ES-I3 (cell line): ENCODE data around the gene SSBP4.
A peak's percentile ranks its signal among the peaks of the same experiment; 100 is the strongest.

Source experiments
- H3K36me3 ChIP-seq: 2 replicates; pipeline ENCODE4 v1.6.1; 2013; ENCODE audit warnings: mild to moderate bottlenecking, low read length, control low read depth, moderate library complexity; ENCODE audit not compliant: insufficient read depth
- H3K4me1 ChIP-seq: 2 replicates; pipeline ENCODE4 v1.6.1; 2013; ENCODE audit warnings: mild to moderate bottlenecking, control low read depth, low read length; ENCODE audit not compliant: insufficient read depth
- H3K9ac ChIP-seq: 2 replicates; pipeline ENCODE4 v1.6.1; 2013; ENCODE audit warnings: low read depth, mild to moderate bottlenecking, low read length, moderate library complexity
- H3K9me3 ChIP-seq: 2 replicates; pipeline ENCODE4 v1.6.1; 2013; ENCODE audit warnings: mild to moderate bottlenecking, low read length, moderate library complexity; ENCODE audit not compliant: control insufficient read depth, insufficient read depth

Gene SSBP4

GRCh38 chr19:18422530-18423191 lies 3.5 kb downstream of the SSBP4 start:
- no peak overlapping the region for H3K9ac ChIP-seq
- no peaks in the 10 kb centered on the region for H3K9me3 ChIP-seq
- H3K36me3 ChIP-seq, result no peaks in the 10 kb centered on the region
- peaks cover 12% of the 10 kb centered on the region; the same call in 1 of the 2 replicates for H3K4me1 ChIP-seq

DNA sequence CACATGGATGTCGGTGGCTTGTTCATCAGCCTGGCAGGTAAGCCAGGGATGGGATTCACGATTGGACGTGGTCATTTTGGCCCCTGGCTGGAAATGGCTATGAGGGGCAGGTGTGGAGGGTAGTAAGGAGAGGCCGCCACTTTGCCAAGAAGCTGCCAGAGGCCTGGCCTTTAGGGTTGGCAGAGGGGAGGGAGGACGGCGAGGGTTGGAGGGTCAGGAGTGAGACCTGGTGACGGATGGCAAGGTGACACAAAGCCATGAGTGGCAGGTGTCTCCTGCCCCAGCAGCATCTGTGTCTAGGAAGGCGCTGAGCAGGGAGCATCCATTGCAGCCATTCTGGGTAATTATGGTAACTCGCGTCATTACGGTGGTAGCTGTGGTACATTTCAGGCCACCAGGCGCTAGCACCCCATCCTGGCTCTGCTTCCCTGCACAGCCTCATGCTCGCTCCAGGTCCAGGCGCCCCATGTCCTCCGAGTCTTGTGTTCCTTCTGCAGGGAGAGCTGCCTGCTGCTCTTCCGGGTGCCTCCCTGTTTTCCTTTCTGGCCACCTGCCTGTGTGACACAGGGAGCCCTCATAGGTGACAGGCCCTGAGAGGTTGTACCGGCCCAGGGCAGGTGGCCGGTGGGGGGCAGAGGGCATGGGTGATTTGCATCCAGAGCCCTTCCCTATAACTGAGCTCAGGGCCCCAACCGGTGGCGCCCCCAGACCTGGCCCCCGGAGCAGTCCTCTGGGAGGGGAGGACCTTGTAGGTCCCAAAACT lies 4.2 kb downstream of the SSBP4 start:
- Histone ChIP-seq H3K36me3 (no peaks in the 10 kb centered on the region), H3K9ac (no peak overlapping the region), H3K9me3 (no peaks in the 10 kb centered on the region), H3K4me1 (peaks cover 6% of the 10 kb centered on the region; the same call in 1 of the 2 replicates)

DNA sequence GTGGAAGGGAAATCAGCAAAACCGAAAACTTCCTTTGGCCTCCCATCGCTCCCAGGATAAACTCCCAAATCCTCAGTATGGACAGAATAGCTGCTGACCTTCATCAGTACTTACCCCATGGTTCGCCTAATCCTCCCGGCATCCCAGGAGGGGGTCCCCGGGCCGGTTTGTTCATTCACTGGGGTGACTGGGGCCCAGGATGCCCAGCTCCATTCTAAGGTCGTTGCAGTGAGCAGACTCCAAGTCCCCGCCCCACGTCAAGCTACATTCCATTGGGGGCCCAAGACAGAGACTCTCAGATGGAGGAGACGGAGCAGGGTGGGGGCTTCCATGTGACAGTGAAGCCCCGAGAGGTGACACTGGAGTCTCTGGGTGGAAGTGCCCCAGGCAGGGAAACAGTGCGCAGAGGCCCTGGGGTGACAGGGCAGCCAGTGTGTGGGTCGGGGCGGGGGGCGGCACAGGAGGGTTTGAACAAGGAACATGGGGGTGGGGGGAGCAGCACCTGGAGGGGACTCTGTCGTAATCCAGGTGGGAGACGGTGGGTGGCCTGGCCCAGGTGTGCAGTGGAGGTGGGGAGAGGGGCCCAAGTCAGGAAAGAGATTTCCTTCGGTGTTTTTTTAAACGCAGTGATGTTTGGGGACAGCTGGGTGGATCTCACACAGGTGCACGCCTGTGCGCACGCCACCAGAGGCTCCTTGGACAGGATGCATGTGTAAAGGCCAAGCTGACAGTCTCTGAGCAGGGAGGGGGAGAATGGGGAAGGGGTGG lies 5.1 kb downstream of the SSBP4 start:
- Histone ChIP-seq H3K4me1 (peaks cover 6% of the 10 kb centered on the region; the same call in 1 of the 2 replicates), H3K9ac (no peak overlapping the region)

GRCh38 chr19:18424890-18425514 lies 5.8 kb downstream of the SSBP4 start:
- peaks cover 6% of the 10 kb centered on the region; the same call in 1 of the 2 replicates for H3K4me1 ChIP-seq
- no peak overlapping the region for H3K9ac ChIP-seq
- no peaks in the 10 kb centered on the region for H3K36me3 ChIP-seq
- no peaks in the 10 kb centered on the region for H3K9me3 ChIP-seq

More for the DNA sequence above, 5.1 kb downstream of the SSBP4 start:
- Histone ChIP-seq H3K36me3 (no peaks in the 10 kb centered on the region), H3K9me3 (no peaks in the 10 kb centered on the region)

DNA sequence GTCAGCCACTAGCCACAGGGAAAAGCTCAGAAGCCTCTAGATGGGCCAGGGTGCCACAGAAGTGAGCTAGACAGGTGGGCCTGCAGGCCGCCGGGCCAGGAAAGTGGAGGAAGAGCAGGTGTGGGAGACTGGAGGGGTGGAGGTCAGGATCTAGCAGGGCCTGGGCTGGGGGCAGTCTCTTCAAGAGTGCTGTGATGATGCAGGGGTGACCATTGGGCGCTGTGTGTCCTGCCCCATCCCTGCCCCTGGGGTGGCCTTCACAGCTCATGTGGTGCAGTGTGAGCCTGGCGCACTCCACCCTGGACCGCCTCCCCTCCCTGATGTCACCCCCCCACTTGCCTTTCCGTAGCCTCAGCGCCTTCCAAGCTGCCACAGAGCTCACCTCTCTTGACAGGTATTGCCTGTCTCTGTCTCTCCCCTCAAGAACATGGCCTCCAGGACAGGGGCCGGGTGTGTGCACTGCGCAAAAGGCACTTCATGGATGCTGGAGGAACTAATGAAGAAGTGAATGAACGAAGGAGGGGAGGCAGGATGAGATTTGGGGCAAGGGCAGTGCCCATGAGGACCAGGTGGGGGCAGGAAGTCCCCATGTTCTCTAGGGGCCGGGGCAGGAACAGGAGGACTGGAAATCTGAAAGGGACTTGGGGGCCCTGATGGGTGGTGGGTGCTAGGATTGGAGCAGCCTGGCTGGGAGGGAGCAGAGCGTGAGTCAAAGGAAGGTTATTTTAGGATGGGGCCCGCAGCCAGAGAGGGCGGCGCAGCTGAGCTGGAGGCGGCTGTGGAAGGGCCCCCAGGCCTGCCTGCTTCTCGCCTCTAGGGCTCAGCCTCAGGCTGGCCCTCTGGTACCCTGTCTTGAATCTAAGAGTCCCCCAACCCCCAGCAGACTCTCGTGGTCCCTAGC lies 6.6 kb downstream of the SSBP4 start:
- Histone ChIP-seq H3K4me1 (peaks cover 13% of the 10 kb centered on the region; the same call in 1 of the 2 replicates), H3K36me3 (no peaks in the 10 kb centered on the region), H3K9ac (no peak overlapping the region), H3K9me3 (no peaks in the 10 kb centered on the region)

GRCh38 chr19:18426416-18426767 lies 7.2 kb downstream of the SSBP4 start:
- H3K4me1 ChIP-seq, result peaks cover 15% of the 10 kb centered on the region; the same call in 1 of the 2 replicates
- no peaks in the 10 kb centered on the region for H3K9me3 ChIP-seq
- H3K9ac ChIP-seq, result no peak overlapping the region
- H3K36me3 ChIP-seq, result no peaks in the 10 kb centered on the region

DNA sequence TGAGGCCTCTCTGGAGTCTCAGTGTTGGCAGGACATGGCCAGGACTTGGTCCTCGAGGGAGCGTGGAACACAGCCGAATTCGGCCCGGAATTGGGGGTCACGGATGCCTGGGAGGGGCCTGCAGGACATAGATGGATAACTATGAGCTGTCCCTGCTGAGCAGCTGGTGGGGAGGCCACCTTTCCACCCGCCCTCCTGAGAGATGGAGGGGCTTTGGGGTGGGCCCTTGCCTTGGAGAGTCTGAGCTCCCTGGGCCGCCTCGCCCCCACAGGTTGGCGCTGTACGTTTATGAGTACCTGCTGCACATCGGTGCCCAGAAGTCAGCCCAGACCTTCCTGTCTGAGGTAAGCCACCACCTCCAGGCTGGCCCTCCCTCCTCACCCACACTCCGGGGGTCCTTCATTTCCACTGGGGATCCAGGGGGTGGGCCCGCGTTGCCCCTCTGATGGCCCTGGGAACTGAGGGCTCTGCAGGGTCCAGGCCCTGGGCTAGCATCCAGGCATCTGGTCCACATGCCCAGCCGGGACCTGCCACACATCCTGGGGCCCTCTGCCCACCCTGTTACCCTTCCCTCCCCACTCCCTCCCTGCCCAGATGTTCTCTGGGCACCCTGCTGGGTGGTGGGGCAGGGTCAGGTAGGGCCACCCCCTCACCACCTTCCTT lies 8.0 kb downstream of the SSBP4 start:
- Histone ChIP-seq H3K9ac (no peak overlapping the region), H3K36me3 (no peaks in the 10 kb centered on the region), H3K9me3 (no peaks in the 10 kb centered on the region), H3K4me1 (peaks cover 21% of the 10 kb centered on the region; the same call in 1 of the 2 replicates)

- H3K9me3 ChIP-seq, result no peaks in the 10 kb centered on the region
- peaks cover 23% of the 10 kb centered on the region; the same call in 1 of the 2 replicates for H3K4me1 ChIP-seq
- H3K9ac ChIP-seq, result no peak overlapping the region
- H3K36me3 ChIP-seq, result no peaks in the 10 kb centered on the region
Measured at GRCh38 chr19:18427743-18428113, 8.5 kb downstream of the SSBP4 start.

- H3K36me3 ChIP-seq, result no peaks in the 10 kb centered on the region
- no peak overlapping the region; the same call in 1 of the 2 replicates for H3K9ac ChIP-seq
- peaks cover 23% of the 10 kb centered on the region; the same call in 1 of the 2 replicates for H3K4me1 ChIP-seq
- H3K9me3 ChIP-seq, result no peaks in the 10 kb centered on the region
Measured at GRCh38 chr19:18428173-18428786, 9.1 kb downstream of the SSBP4 start.

GRCh38 chr19:18428787-18429674 lies 9.8 kb downstream of the SSBP4 start:
- Histone ChIP-seq H3K36me3 (no peaks in the 10 kb centered on the region), H3K4me1 (peaks cover 23% of the 10 kb centered on the region; the same call in 1 of the 2 replicates), H3K9ac (peak overlapping the region; percentile 43; the same call in 1 of the 2 replicates), H3K9me3 (no peaks in the 10 kb centered on the region)

DNA sequence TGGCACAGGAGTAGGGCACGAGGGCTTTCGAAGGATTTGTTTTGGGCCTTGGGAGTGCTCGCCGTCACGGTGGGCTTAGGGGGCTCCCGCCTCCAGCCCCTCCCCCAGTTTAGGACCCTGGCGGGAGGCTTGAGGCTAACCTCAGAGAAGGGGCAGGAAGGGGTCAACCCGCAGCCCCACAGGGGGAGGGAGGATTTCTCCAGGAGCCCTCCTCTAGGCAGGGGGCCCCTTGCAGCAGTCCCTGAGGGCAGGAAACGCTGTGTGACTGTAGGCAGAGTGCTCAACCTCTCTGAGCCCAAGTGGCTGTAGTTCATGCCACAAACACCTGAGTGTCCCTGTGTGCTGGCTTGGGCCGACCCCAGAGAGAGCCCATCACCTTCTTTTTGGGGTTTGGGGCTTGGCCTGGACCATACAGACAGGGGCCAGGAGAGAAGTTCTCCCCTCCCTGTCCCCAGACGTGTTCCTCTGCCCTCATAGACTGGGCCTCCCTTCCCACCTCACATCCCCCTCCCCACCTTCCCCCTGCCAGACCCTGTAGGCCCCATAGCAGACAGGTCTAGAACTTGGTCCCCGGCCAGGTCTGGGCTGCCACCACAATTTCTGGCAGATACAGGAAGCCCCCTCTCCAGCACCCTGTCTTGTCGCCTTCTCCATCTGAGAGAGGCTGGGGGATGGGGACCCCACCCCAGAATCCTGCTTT lies 10.7 kb downstream of the SSBP4 start:
- Histone ChIP-seq H3K9ac (peak overlapping the region; percentile 43; the same call in 1 of the 2 replicates), H3K36me3 (no peaks in the 10 kb centered on the region), H3K9me3 (no peaks in the 10 kb centered on the region), H3K4me1 (peaks cover 27% of the 10 kb centered on the region; the same call in 1 of the 2 replicates)
